Stimulated activated CD4-positive, alpha-beta T cell treated with anti-CD3 and anti-CD28 coated beads, Interleukin-2, amount 100 ng/mL, for 48 hours (primary cell): ENCODE measurements around the gene CAMLG.

Experiments
- DNase-seq, 2 donors: peaks; one replicate each; pipeline ENCODE4 v3.0.0-alpha.2; 2020

CAMLG gene

GRCh38 chr5:134784241-134784920 is 46.0 kb downstream of the CAMLG start:
- DNase-seq = no peak

GRCh38 chr5:134784946-134785620 is 46.7 kb downstream of the CAMLG start:
- no peak for DNase-seq

GRCh38 chr5:134787692-134788091 is 49.3 kb downstream of the CAMLG start:
- DNase-seq = no peak

- no peak for DNase-seq
These were observed 53.2 kb downstream of the CAMLG start for GRCh38 chr5:134791580-134791979.

- DNase-seq = no peak
These were observed 53.9 kb downstream of the CAMLG start for GRCh38 chr5:134792286-134792685.

- no peak for DNase-seq
These were observed 54.8 kb downstream of the CAMLG start for GRCh38 chr5:134793111-134793510.

GRCh38 chr5:134794082-134794481 is 55.7 kb downstream of the CAMLG start:
- no peak for DNase-seq

- DNase-seq = no peak
These were observed 56.5 kb downstream of the CAMLG start for GRCh38 chr5:134794819-134795218.

- DNase-seq = no peak
These were observed 60.1 kb downstream of the CAMLG start for GRCh38 chr5:134798468-134798867.
